Measurements from ENCODE around the gene GAK. TPM values are rescaled to one million over a fixed set of nuclear protein-coding genes. Genes with fewer than 3 reads are reported as not detected.

Gene GAK
- total RNA-seq, 1 donor from 2014 or later: 86.9 TPM

- Histone ChIP-seq H4K20me1 (ENCODE audit: insufficient read depth, low read length) (peaks cover 8% of the 10 kb centered on the region), H3K36me3 (ENCODE audit: insufficient read depth, low read length) (peaks cover 14% of the 10 kb centered on the region), H2AFZ (ENCODE audit: low read depth, low read length) (no peak overlapping the region), H3K9ac (ENCODE audit: low read length) (no peak overlapping the region), H3K27me3 (ENCODE audit: insufficient read depth, low read length) (no peaks in the 10 kb centered on the region), H3K4me3 (ENCODE audit: insufficient read depth, low read depth, low read length) (no peak overlapping the region), H3K4me2 (ENCODE audit: low read length) (no peak overlapping the region), H3K79me2 (ENCODE audit: insufficient read depth, low read length) (no peaks in the 10 kb centered on the region), H3K9me3 (ENCODE audit: insufficient read depth, low read depth, low read length) (no peaks in the 10 kb centered on the region), H3K4me1 (ENCODE audit: insufficient read depth, low read length) (no peaks in the 10 kb centered on the region), H3K27ac (ENCODE audit: low read depth, low read length) (no peak overlapping the region)
- no peak for DNase-seq (ENCODE audit: low read depth)
- no peak overlapping the region for H3K27ac Mint-ChIP-seq (ENCODE audit: unreplicated experiment)
- peaks cover 3% of the 10 kb centered on the region for H3K9me3 Mint-ChIP-seq (ENCODE audit: unreplicated experiment)
- no peaks in the 10 kb centered on the region for H3K4me1 Mint-ChIP-seq (ENCODE audit: low read depth, unreplicated experiment)
- no peak for FAIRE-seq
- no peak overlapping the region for H3K4me3 Mint-ChIP-seq (ENCODE audit: unreplicated experiment)
- H3K36me3 Mint-ChIP-seq (ENCODE audit: low read depth, unreplicated experiment): peaks cover 35% of the 10 kb centered on the region
- no peaks in the 10 kb centered on the region for H3K27me3 Mint-ChIP-seq (ENCODE audit: low read depth, unreplicated experiment)
- TF ChIP-seq EZH2 (IDR thresholded peaks at IDR 0.05; ENCODE audit: insufficient read depth, low read length): no peak
- no peak for TF ChIP-seq CTCF (IDR thresholded peaks at IDR 0.05; ENCODE audit: insufficient read depth, low read depth, low read length)
Observed at GRCh38 chr4:854356-854755, 77.8 kb downstream of the GAK start.

GRCh38 chr4:853416-853781 is 78.7 kb downstream of the GAK start:
- no peaks in the 10 kb centered on the region for H3K9me3 ChIP-seq (ENCODE audit: insufficient read depth, low read depth, low read length)
- Mint-ChIP-seq H3K36me3 (ENCODE audit: low read depth, unreplicated experiment) (peaks cover 32% of the 10 kb centered on the region), H3K27me3 (ENCODE audit: low read depth, unreplicated experiment) (no peaks in the 10 kb centered on the region), H3K4me1 (ENCODE audit: low read depth, unreplicated experiment) (no peaks in the 10 kb centered on the region), H3K4me3 (ENCODE audit: unreplicated experiment) (no peak overlapping the region), H3K27ac (ENCODE audit: unreplicated experiment) (no peak overlapping the region), H3K9me3 (ENCODE audit: unreplicated experiment) (peaks cover 3% of the 10 kb centered on the region)
- H3K4me2 ChIP-seq (ENCODE audit: low read length): no peak overlapping the region
- DNase-seq (ENCODE audit: low read depth) (no peak), FAIRE-seq (no peak)
- H4K20me1 ChIP-seq (ENCODE audit: insufficient read depth, low read length): peaks cover 8% of the 10 kb centered on the region
- no peaks in the 10 kb centered on the region for H3K79me2 ChIP-seq (ENCODE audit: insufficient read depth, low read length)
- no peak overlapping the region for H3K9ac ChIP-seq (ENCODE audit: low read length)
- H3K4me1 ChIP-seq (ENCODE audit: insufficient read depth, low read length): no peaks in the 10 kb centered on the region
- no peak for TF ChIP-seq CTCF (IDR thresholded peaks at IDR 0.05; ENCODE audit: insufficient read depth, low read depth, low read length)
- TF ChIP-seq EZH2 (IDR thresholded peaks at IDR 0.05; ENCODE audit: insufficient read depth, low read length): no peak
- H3K36me3 ChIP-seq (ENCODE audit: insufficient read depth, low read length): peaks cover 12% of the 10 kb centered on the region
- no peak overlapping the region for H2AFZ ChIP-seq (ENCODE audit: low read depth, low read length)
- no peak overlapping the region for H3K27ac ChIP-seq (ENCODE audit: low read depth, low read length)
- H3K4me3 ChIP-seq (ENCODE audit: insufficient read depth, low read depth, low read length): no peak overlapping the region
- no peaks in the 10 kb centered on the region for H3K27me3 ChIP-seq (ENCODE audit: insufficient read depth, low read length)

GRCh38 chr4:851701-852430 is 80.2 kb downstream of the GAK start:
- Mint-ChIP-seq H3K36me3 (ENCODE audit: low read depth, unreplicated experiment) (peaks cover 21% of the 10 kb centered on the region), H3K4me3 (ENCODE audit: unreplicated experiment) (no peak overlapping the region), H3K27me3 (ENCODE audit: low read depth, unreplicated experiment) (no peaks in the 10 kb centered on the region), H3K9me3 (ENCODE audit: unreplicated experiment) (peaks cover 3% of the 10 kb centered on the region), H3K27ac (ENCODE audit: unreplicated experiment) (no peak overlapping the region), H3K4me1 (ENCODE audit: low read depth, unreplicated experiment) (no peaks in the 10 kb centered on the region)
- Histone ChIP-seq H3K27me3 (ENCODE audit: insufficient read depth, low read length) (no peaks in the 10 kb centered on the region), H3K9ac (ENCODE audit: low read length) (no peak overlapping the region), H3K36me3 (ENCODE audit: insufficient read depth, low read length) (peaks cover 5% of the 10 kb centered on the region), H3K4me3 (ENCODE audit: insufficient read depth, low read depth, low read length) (no peak overlapping the region), H3K79me2 (ENCODE audit: insufficient read depth, low read length) (no peaks in the 10 kb centered on the region), H3K27ac (ENCODE audit: low read depth, low read length) (no peak overlapping the region), H3K4me1 (ENCODE audit: insufficient read depth, low read length) (no peaks in the 10 kb centered on the region), H3K9me3 (ENCODE audit: insufficient read depth, low read depth, low read length) (no peaks in the 10 kb centered on the region), H4K20me1 (ENCODE audit: insufficient read depth, low read length) (peaks cover 8% of the 10 kb centered on the region), H2AFZ (ENCODE audit: low read depth, low read length) (no peak overlapping the region), H3K4me2 (ENCODE audit: low read length) (no peak overlapping the region)
- TF ChIP-seq CTCF (IDR thresholded peaks at IDR 0.05; ENCODE audit: insufficient read depth, low read depth, low read length): no peak
- TF ChIP-seq EZH2 (IDR thresholded peaks at IDR 0.05; ENCODE audit: insufficient read depth, low read length): no peak
- DNase-seq (ENCODE audit: low read depth) (no peak), FAIRE-seq (no peak)

Data from astrocyte (in vitro differentiated cells and primary cell).